GM12878 (cell line): Measurements from ENCODE around the gene CCDC71. TPM values are rescaled to one million over a fixed set of nuclear protein-coding genes. Genes with fewer than 3 reads are reported as not detected.

Source experiments
- CHD1 ChIP-seq: IDR thresholded peaks from 2 replicates; pipeline ENCODE4 v1.6.1; 2012; ENCODE audit warnings: low read depth, low read length, improper control_type of control experiment
- EGR1 ChIP-seq, 2 experiments: IDR thresholded peaks; 1 replicate in 1 of 2; 2 replicates in 1 of 2; pipeline ENCODE4 v1.6.1; 2011 to 2012; ENCODE audit warnings: low read depth in 2 of 2, low read length in 2 of 2, borderline replicate concordance in 1 of 2, mild to moderate bottlenecking in 1 of 2, moderate library complexity in 1 of 2
- NFYB ChIP-seq: IDR thresholded peaks from 2 replicates; pipeline ENCODE4 v1.6.1; 2011; ENCODE audit warnings: low read depth, mild to moderate bottlenecking, low read length, improper control_type of control experiment, moderate library complexity; ENCODE audit not compliant: insufficient read depth
- NR2F1 ChIP-seq: fragments of 450-650 bp; conservative IDR thresholded peaks from 2 replicates; pipeline ENCODE4 v1.6.1; 2017; ENCODE audit warnings: mild to moderate bottlenecking
- PAX8 ChIP-seq: fragments of 450-650 bp; IDR thresholded peaks from 2 replicates; pipeline ENCODE4 v1.6.1; 2017; ENCODE audit warnings: mild to moderate bottlenecking, moderate library complexity
- POU2F2 ChIP-seq: IDR thresholded peaks from 3 replicates; pipeline ENCODE4 v1.6.1; 2011; ENCODE audit warnings: low read depth, mild to moderate bottlenecking, low read length, borderline replicate concordance
- RBBP5 ChIP-seq: fragments of 200-600 bp; sonication (generic); conservative IDR thresholded peaks from 2 replicates; pipeline ENCODE4 v1.6.1; 2016
- SRF ChIP-seq, 2 experiments: IDR thresholded peaks; 2 replicates each; pipeline ENCODE4 v1.6.1; 2011; ENCODE audit warnings: low read depth in 2 of 2, low read length in 2 of 2, mild to moderate bottlenecking in 1 of 2, moderate library complexity in 1 of 2
- ZNF217 ChIP-seq: fragments of 450-650 bp; IDR thresholded peaks from 2 replicates; pipeline ENCODE4 v1.6.1; 2017; ENCODE audit warnings: antibody characterized with exemption, mild to moderate bottlenecking
- polyA plus RNA-seq, 11 experiments: library from polyadenylated mRNA; depleted of rRNA in 4 of 11; unstranded in 6 of 11; stranded (reverse) in 5 of 11; fragments of >200 nt; fragmentation: Nextera tagmentation in 4 of 11; fragmentation: Illumina TruSeq in 1 of 11; extraction: Ambion mirVana in 4 of 11; extraction: Trizol in 1 of 11; gene quantifications; 1 replicate in 1 of 11; 2 replicates in 10 of 11; pipeline versions ENCODE4 v1.2.1 to v1.2.3, GENCODE V29; 2011 to 2016; ENCODE audit warnings: inconsistent platforms in 2 of 11, missing spikeins in 2 of 11, low read depth in 1 of 11
- total RNA-seq, 4 experiments: library from RNA; depleted of rRNA in 3 of 4; stranded (reverse); fragments of >200 nt in 3 of 4; fragmentation: Illumina TruSeq in 1 of 4; extraction: Trizol in 1 of 4; gene quantifications; 2 replicates each; pipeline versions ENCODE4 v1.2.1 to v1.2.3, GENCODE V29; 2013 to 2021
- TF ChIP-seq, protein P1 (sequence below): fragments of 450-650 bp; IDR thresholded peaks from 2 replicates; pipeline ENCODE4 v1.6.1; 2018; ENCODE audit warnings: mild to moderate bottlenecking, low read depth, moderate library complexity; ENCODE audit not compliant: partially characterized antibody
- TF ChIP-seq, protein P2 (sequence below): fragments of 450-650 bp; IDR thresholded peaks from 2 replicates; pipeline ENCODE4 v1.6.1; 2016; ENCODE audit warnings: mild to moderate bottlenecking, moderate library complexity, borderline replicate concordance
- TF ChIP-seq, protein P3 (sequence below): fragments of 450-650 bp; formaldehyde crosslinking; IDR thresholded peaks from 2 replicates; pipeline ENCODE4 v1.5.0; 2022; ENCODE audit warnings: mild to moderate bottlenecking, missing genetic modification characterization
- TF ChIP-seq, protein P4 (sequence below): fragments of 450-650 bp; formaldehyde crosslinking; IDR thresholded peaks from 2 replicates; pipeline ENCODE4 v1.4.0; 2020; ENCODE audit warnings: mild to moderate bottlenecking, moderate library complexity

CCDC71 gene
- total and polyA plus RNA-seq, 10 of the 15 experiments (the other 5 are each of a cell fraction or from before 2014, with no cell fraction given): 0.20 to 38.0 (median 16.1) TPM

DNA sequence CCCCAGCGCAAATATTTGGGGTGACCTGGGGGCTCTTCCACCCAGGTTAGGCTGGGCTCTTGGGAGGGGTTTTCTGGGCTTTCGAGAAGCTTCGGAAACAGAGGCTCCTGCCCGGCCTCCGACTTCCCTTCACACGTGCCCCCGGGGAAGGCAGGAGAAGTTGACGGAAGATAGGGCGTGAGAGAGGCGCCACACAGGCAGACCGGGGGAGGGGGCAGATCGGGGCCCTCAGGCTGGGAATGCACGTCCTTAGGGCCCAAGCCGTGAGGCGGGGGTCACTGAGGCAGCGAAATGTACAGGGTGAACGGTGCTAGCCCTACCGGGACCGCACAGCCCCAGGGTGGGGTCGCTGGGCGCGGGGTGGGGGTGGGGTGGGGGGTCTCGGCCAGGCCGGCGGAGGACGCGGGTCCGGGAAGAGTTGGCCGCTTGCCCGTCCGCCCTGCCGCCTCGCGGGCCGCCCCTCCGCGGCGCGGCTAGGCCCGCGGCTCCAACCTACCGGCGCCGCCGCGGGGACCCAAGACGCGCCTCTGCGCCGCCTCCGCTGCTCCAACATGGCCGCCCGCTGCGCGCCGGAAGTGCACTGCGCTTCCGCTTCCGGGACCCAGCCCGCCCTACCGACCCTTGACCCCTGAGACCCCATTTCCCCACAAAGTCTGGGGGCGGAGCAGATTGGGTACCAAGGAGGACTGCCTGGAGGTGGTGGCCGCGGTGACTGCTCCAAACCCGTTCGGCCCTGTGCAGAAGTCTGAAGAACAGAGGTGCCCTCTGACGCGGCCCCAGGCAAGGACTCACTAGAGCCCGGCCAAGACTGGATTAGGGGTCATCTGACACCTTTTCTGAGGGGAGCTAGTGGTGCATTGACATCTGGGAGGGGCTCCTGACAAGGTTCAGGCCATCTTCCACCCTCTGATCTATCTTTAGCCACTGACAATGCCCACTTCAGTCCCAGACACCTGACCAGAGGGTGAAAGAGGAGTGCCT lies at the start of gene CCDC71 (continued):
- TF ChIP-seq, protein P1, sequence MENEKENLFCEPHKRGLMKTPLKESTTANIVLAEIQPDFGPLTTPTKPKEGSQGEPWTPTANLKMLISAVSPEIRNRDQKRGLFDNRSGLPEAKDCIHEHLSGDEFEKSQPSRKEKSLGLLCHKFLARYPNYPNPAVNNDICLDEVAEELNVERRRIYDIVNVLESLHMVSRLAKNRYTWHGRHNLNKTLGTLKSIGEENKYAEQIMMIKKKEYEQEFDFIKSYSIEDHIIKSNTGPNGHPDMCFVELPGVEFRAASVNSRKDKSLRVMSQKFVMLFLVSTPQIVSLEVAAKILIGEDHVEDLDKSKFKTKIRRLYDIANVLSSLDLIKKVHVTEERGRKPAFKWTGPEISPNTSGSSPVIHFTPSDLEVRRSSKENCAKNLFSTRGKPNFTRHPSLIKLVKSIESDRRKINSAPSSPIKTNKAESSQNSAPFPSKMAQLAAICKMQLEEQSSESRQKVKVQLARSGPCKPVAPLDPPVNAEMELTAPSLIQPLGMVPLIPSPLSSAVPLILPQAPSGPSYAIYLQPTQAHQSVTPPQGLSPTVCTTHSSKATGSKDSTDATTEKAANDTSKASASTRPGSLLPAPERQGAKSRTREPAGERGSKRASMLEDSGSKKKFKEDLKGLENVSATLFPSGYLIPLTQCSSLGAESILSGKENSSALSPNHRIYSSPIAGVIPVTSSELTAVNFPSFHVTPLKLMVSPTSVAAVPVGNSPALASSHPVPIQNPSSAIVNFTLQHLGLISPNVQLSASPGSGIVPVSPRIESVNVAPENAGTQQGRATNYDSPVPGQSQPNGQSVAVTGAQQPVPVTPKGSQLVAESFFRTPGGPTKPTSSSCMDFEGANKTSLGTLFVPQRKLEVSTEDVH: no peak
- TF ChIP-seq NR2F1: peak; percentile 100
- TF ChIP-seq, protein P2, sequence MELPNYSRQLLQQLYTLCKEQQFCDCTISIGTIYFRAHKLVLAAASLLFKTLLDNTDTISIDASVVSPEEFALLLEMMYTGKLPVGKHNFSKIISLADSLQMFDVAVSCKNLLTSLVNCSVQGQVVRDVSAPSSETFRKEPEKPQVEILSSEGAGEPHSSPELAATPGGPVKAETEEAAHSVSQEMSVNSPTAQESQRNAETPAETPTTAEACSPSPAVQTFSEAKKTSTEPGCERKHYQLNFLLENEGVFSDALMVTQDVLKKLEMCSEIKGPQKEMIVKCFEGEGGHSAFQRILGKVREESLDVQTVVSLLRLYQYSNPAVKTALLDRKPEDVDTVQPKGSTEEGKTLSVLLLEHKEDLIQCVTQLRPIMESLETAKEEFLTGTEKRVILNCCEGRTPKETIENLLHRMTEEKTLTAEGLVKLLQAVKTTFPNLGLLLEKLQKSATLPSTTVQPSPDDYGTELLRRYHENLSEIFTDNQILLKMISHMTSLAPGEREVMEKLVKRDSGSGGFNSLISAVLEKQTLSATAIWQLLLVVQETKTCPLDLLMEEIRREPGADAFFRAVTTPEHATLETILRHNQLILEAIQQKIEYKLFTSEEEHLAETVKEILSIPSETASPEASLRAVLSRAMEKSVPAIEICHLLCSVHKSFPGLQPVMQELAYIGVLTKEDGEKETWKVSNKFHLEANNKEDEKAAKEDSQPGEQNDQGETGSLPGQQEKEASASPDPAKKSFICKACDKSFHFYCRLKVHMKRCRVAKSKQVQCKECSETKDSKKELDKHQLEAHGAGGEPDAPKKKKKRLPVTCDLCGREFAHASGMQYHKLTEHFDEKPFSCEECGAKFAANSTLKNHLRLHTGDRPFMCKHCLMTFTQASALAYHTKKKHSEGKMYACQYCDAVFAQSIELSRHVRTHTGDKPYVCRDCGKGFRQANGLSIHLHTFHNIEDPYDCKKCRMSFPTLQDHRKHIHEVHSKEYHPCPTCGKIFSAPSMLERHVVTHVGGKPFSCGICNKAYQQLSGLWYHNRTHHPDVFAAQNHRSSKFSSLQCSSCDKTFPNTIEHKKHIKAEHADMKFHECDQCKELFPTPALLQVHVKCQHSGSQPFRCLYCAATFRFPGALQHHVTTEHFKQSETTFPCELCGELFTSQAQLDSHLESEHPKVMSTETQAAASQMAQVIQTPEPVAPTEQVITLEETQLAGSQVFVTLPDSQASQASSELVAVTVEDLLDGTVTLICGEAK: peak; percentile 94
- peak; percentile 89 for TF ChIP-seq ZNF217
- peak; percentile 49; the same call in 1 of the 3 replicates for TF ChIP-seq POU2F2
- TF ChIP-seq, protein P3, sequence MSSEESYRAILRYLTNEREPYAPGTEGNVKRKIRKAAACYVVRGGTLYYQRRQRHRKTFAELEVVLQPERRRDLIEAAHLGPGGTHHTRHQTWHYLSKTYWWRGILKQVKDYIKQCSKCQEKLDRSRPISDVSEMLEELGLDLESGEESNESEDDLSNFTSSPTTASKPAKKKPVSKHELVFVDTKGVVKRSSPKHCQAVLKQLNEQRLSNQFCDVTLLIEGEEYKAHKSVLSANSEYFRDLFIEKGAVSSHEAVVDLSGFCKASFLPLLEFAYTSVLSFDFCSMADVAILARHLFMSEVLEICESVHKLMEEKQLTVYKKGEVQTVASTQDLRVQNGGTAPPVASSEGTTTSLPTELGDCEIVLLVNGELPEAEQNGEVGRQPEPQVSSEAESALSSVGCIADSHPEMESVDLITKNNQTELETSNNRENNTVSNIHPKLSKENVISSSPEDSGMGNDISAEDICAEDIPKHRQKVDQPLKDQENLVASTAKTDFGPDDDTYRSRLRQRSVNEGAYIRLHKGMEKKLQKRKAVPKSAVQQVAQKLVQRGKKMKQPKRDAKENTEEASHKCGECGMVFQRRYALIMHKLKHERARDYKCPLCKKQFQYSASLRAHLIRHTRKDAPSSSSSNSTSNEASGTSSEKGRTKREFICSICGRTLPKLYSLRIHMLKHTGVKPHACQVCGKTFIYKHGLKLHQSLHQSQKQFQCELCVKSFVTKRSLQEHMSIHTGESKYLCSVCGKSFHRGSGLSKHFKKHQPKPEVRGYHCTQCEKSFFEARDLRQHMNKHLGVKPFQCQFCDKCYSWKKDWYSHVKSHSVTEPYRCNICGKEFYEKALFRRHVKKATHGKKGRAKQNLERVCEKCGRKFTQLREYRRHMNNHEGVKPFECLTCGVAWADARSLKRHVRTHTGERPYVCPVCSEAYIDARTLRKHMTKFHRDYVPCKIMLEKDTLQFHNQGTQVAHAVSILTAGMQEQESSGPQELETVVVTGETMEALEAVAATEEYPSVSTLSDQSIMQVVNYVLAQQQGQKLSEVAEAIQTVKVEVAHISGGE (CRISPR knock-in tag): no peak
- TF ChIP-seq RBBP5: no peak
- peak; percentile 10 to 82 for TF ChIP-seq EGR1 (IDR thresholded peaks at IDR 0.05; ENCODE audit: borderline replicate concordance in 1 of 2, low read depth in 2 of 2, low read length in 2 of 2)
- TF ChIP-seq PAX8: no peak
- TF ChIP-seq CHD1: no peak
- TF ChIP-seq, protein P4, sequence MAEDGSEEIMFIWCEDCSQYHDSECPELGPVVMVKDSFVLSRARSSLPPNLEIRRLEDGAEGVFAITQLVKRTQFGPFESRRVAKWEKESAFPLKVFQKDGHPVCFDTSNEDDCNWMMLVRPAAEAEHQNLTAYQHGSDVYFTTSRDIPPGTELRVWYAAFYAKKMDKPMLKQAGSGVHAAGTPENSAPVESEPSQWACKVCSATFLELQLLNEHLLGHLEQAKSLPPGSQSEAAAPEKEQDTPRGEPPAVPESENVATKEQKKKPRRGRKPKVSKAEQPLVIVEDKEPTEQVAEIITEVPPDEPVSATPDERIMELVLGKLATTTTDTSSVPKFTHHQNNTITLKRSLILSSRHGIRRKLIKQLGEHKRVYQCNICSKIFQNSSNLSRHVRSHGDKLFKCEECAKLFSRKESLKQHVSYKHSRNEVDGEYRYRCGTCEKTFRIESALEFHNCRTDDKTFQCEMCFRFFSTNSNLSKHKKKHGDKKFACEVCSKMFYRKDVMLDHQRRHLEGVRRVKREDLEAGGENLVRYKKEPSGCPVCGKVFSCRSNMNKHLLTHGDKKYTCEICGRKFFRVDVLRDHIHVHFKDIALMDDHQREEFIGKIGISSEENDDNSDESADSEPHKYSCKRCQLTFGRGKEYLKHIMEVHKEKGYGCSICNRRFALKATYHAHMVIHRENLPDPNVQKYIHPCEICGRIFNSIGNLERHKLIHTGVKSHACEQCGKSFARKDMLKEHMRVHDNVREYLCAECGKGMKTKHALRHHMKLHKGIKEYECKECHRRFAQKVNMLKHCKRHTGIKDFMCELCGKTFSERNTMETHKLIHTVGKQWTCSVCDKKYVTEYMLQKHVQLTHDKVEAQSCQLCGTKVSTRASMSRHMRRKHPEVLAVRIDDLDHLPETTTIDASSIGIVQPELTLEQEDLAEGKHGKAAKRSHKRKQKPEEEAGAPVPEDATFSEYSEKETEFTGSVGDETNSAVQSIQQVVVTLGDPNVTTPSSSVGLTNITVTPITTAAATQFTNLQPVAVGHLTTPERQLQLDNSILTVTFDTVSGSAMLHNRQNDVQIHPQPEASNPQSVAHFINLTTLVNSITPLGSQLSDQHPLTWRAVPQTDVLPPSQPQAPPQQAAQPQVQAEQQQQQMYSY (CRISPR knock-in tag): no peak
- no peak for TF ChIP-seq NFYB
- no peak; a peak in 1 of 4 replicates for TF ChIP-seq SRF (IDR thresholded peaks at IDR 0.05; ENCODE audit: low read depth in 2 of 2, low read length in 2 of 2)
